HG03565 (cell line): ENCODE data around the gene PRMT2.
"Not testable (repeated sequence)": the region's sequence is repeated elsewhere in the genome, so short reads cannot be mapped to it uniquely, and the experiment has no call there.

Experiments used
- ATAC-seq: cut with Tn5 transposase; IDR thresholded peaks from one replicate; pipeline ENCODE4 v1.9.1; 2021; ENCODE audit warnings: mild to moderate bottlenecking, moderate library complexity; ENCODE audit not compliant: unreplicated experiment

PRMT2 gene

DNA sequence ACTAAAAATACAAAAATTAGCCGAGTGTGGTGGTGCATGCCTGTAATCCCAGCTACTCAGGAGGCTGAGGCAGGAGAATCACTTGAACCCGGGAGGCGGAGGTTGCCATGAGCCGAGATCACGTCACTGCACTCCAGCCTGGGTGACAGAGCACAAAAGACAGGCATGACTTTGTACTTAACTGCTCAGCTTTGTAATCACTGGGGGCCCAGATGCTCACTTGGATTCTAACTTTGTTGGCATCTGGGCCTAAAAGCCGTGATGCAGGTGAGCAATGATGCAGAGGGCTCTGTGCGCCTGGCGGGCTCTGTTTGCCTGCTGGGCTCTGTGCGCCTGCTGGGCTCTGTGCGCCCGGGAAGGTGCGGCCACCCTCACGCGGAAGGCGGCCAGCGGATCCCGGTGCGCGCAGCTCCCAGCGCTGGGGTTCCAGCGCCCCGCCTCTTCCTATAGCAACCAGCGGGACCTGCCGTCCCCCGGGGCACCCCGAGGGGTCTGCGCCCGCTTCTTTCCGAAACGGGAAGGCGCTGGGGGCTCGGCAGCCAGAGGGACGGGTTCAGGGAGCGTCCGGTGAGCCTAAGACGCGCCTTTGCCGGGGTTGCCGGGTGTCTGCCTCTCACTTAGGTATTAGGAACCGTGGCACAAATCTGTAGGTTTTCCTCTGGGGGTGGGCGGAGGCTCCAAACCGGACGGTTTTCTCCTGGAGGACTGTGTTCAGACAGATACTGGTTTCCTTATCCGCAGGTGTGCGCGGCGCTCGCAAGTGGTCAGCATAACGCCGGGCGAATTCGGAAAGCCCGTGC, 31.7 kb downstream of the PRMT2 start:
- no peak for ATAC-seq

GRCh38 chr21:46667741-46668380, 32.4 kb downstream of the PRMT2 start:
- no peak for ATAC-seq

- ATAC-seq = no peak
Observed at GRCh38 chr21:46668381-46668780, 32.9 kb downstream of the PRMT2 start.

GRCh38 chr21:46668904-46669303, 33.4 kb downstream of the PRMT2 start:
- ATAC-seq = not testable (repeated sequence)

DNA sequence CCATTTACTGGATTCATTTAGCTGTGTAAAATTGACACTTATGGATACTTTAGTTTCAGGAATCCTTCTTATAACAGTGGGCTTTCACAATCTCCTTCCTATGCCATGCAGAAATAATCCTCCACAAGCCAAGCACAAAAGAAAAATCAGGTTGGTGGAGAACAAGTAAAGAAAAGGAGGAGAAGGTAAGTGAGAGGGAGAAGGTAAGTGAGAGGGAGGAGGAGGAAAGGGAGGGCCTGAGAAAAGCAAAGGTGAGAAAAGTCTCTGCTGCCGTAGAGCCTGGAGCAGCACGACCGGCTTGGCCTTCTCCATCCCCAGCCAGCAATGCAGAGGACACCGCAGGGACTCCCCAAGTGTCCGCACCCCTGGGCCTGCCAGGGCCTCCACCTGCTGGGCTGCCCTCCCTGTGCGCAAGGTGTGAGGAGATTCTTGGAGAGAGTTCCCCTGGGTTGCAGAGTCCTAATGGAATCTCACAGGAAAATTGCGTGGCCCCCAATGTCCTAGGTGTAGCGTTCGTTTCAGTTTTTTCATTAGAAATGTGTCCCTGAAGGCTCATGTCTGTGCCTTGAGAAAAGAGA, 39.0 kb downstream of the PRMT2 start:
- ATAC-seq = no peak

DNA sequence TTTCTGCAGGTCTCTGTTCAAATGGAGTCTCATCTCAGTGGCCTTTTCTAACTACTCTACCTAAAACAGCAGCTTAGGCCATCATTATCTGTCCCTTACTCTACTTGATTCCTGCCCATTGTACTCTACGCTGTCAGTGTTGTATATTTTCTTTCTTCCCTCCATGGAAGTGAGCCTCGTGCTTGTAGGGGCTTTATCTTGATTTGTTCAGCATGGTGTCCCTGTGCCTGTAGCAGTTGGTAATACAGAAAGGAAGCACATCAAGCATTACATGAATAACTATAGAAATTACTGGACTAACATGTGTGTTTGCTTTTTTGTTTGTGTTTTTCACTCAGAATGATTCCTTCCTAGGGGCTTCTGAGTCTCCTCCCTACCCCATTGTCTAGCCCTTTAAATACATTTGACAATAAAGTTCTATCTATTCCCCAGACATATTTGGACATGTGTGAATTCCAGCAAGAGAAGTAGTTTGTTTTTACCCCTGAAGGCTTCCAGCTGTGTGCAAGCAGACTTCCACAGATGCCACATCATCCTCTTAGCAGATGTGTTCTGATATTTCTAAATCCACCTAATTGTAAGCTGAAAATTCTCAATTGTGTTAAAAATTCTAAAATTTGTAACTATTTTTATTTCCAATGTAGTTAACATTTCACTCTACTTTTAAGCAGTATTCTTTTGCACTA, 40.3 kb downstream of the PRMT2 start:
- ATAC-seq = no peak

- ATAC-seq = not testable (repeated sequence)
Observed at GRCh38 chr21:46676542-46676941, 41.1 kb downstream of the PRMT2 start.

- not testable (repeated sequence) for ATAC-seq
Observed at GRCh38 chr21:46681593-46681992, 46.1 kb downstream of the PRMT2 start.

GRCh38 chr21:46698652-46699051, 63.2 kb downstream of the PRMT2 start:
- ATAC-seq = not testable (repeated sequence)

- not testable (repeated sequence) for ATAC-seq
Observed at GRCh38 chr21:46699104-46699503, 63.6 kb downstream of the PRMT2 start.
